ENCODE measurements around the gene ARL17B. TPM values are rescaled to one million over a fixed set of nuclear protein-coding genes. Genes with fewer than 3 reads are reported as not detected.

ARL17B gene
- total and polyA plus RNA-seq, 2 of the 8 experiments (the other 6 are each of a cell fraction or from before 2014, with no cell fraction given): 5.4 to 21.6 TPM

- no peak for TF ChIP-seq MAX (IDR thresholded peaks at IDR 0.05)
Measured at GRCh38 chr17:46273541-46274236, 87.9 kb downstream of the ARL17B start (continued).
